ENCODE measurements around the gene CDCA5. TPM values are rescaled to one million over a fixed set of nuclear protein-coding genes. Genes with fewer than 3 reads are reported as not detected.

The CDCA5 gene
- total RNA-seq, 2 experiments from 2014 or later, result 108 TPM

GRCh38 chr11:65111744-65112545 is 28.1 kb upstream of the CDCA5 start, which contains the start of gene TM7SF2:
Gene TM7SF2, plus strand, starts transcription at chr11:65111872. Its CDS starts 144 bp downstream, at chr11:65112016.
- CTCF ChIA-PET, result interaction anchor here (0.8 to 7.4 kb wide), 20 partner anchors 8 to 263 kb away, joined by 3 to 109 read pairs (median 3); partner anchors contain the start of genes ARL2, CAPN1, FAU and MRPL49

GRCh38 chr11:65111159-65111743 is 27.4 kb upstream of the CDCA5 start:
- CTCF ChIA-PET, result interaction anchor here (0.9 to 7.4 kb wide), 18 partner anchors 8 to 249 kb away, joined by 3 to 109 read pairs (median 3); partner anchors contain the start of genes ARL2, CAPN1, DPF2 and FAU
- POLR2A ChIA-PET, result interaction anchor here (0.6 to 3.9 kb wide), 5 partner anchors 10 to 66 kb away, joined by 5 to 17 read pairs (median 9); partner anchors contain the start of genes FAU, MRPL49 and VPS51

More at GRCh38 chr11:65111744-65112545, 28.1 kb upstream of the CDCA5 start, which contains the start of gene TM7SF2:
- POLR2A ChIA-PET, result interaction anchor here (0.6 to 3.9 kb wide), 5 partner anchors 9 to 65 kb away, joined by 5 to 17 read pairs (median 9); partner anchors contain the start of genes FAU, MRPL49 and VPS51

- ChIA-PET CTCF (interaction anchor here (0.5 to 7.4 kb wide), 19 partner anchors 9 to 249 kb away, joined by 3 to 109 read pairs (median 3); partner anchors contain the start of genes CAPN1, DPF2, FAU and MRPL49), POLR2A (interaction anchor here (1.9 to 3.9 kb wide), 3 partner anchors 9 to 14 kb away, joined by 9 to 17 read pairs (median 15); partner anchors contain the start of genes FAU, MRPL49 and VPS51)
These were observed 26.6 kb upstream of the CDCA5 start for GRCh38 chr11:65110354-65110861.

- ChIA-PET POLR2A (interaction anchor here (1.2 to 3.9 kb wide), 3 partner anchors 8 to 12 kb away, joined by 3 to 15 read pairs (median 9); partner anchors contain the start of genes FAU and MRPL49), CTCF (interaction anchor here (0.5 to 7.4 kb wide), 11 partner anchors 10 to 264 kb away, joined by 3 to 109 read pairs (median 4); partner anchors contain the start of genes CAPN1, DPF2, FAU and MRPL49)
These were observed 25.7 kb upstream of the CDCA5 start for GRCh38 chr11:65109231-65110198.

GRCh38 chr11:65108469-65109123 is 24.8 kb upstream of the CDCA5 start:
- POLR2A ChIA-PET, result interaction anchor here (1.2 kb wide), 1 partner anchor 10 kb away, joined by 3 read pairs; no protein-coding TSS in a partner anchor
- CTCF ChIA-PET, result interaction anchor here (1.0 to 7.4 kb wide), 3 partner anchors 8 to 263 kb away, joined by 3 to 109 read pairs (median 7); partner anchors contain the start of genes VPS51 and ZNHIT2

GRCh38 chr11:65107751-65108468 is 24.1 kb upstream of the CDCA5 start:
- ChIA-PET CTCF (interaction anchor here (1.8 to 7.4 kb wide), 2 partner anchors 9 kb away, joined by 7 to 109 read pairs; partner anchors contain the start of genes VPS51 and ZNHIT2), POLR2A (interaction anchor here (1.2 kb wide), 1 partner anchor 10 kb away, joined by 3 read pairs; no protein-coding TSS in a partner anchor)

GRCh38 chr11:65107078-65107477 is 23.2 kb upstream of the CDCA5 start:
- ChIA-PET POLR2A (no interaction called here), CTCF (interaction anchor here (1.8 to 7.4 kb wide), 2 partner anchors 8 to 10 kb away, joined by 7 to 109 read pairs; partner anchors contain the start of genes VPS51 and ZNHIT2)

GRCh38 chr11:65104628-65105027 is 20.8 kb upstream of the CDCA5 start:
- ChIA-PET CTCF (interaction anchor here (10.6 kb wide), 1 partner anchor 6 kb away, joined by 109 read pairs; the partner anchor contains the start of gene TM7SF2), POLR2A (no interaction called here)

- ChIA-PET POLR2A (interaction anchor here (0.6 kb wide), 1 partner anchor 399 kb away, joined by 3 read pairs; no protein-coding TSS in a partner anchor), CTCF (interaction anchor here (2.1 to 10.6 kb wide), 2 partner anchors 7 to 14 kb away, joined by 5 to 109 read pairs; partner anchors contain the start of genes TM7SF2 and ZNHIT2)
These were observed 19.6 kb upstream of the CDCA5 start for GRCh38 chr11:65103476-65103875.

- CTCF ChIA-PET, result interaction anchor here (0.7 to 10.6 kb wide), 5 partner anchors 9 to 209 kb away, joined by 3 to 109 read pairs (median 4); partner anchors contain the start of genes FAU, TM7SF2 and ZNHIT2
These were observed 18.6 kb upstream of the CDCA5 start for GRCh38 chr11:65102142-65103095.

GRCh38 chr11:65100674-65101350 is 17.0 kb upstream of the CDCA5 start:
- POLR2A ChIA-PET, result interaction anchor here (0.6 to 1.2 kb wide), 2 partner anchors 10 to 18 kb away, joined by 8 to 9 read pairs; no protein-coding TSS in a partner anchor
- CTCF ChIA-PET, result interaction anchor here (10.6 kb wide), 1 partner anchor 10 kb away, joined by 109 read pairs; the partner anchor contains the start of gene TM7SF2

More at GRCh38 chr11:65102142-65103095, 18.6 kb upstream of the CDCA5 start:
- POLR2A ChIA-PET, result interaction anchor here (1.2 kb wide), 1 partner anchor 8 kb away, joined by 9 read pairs; no protein-coding TSS in a partner anchor

- POLR2A ChIA-PET, result interaction anchor here (1.0 to 1.7 kb wide), 7 partner anchors 10 to 38 kb away, joined by 3 to 17 read pairs (median 6); partner anchors contain the start of genes CDCA5, FAU, MRPL49 and TM7SF2
- CTCF ChIA-PET, result interaction anchor here (1.1 to 10.6 kb wide), 2 partner anchors 14 to 21 kb away, joined by 4 to 109 read pairs; partner anchors contain the start of genes TM7SF2 and ZNHIT2
These were observed 13.1 kb upstream of the CDCA5 start for GRCh38 chr11:65096926-65097325.

- ChIA-PET CTCF (interaction anchor here (1.1 to 10.6 kb wide), 2 partner anchors 15 to 21 kb away, joined by 4 to 109 read pairs; partner anchors contain the start of genes TM7SF2 and ZNHIT2), POLR2A (interaction anchor here (0.6 to 1.7 kb wide), 10 partner anchors 9 to 218 kb away, joined by 3 to 17 read pairs (median 5); partner anchors contain the start of genes CDCA5, FAU, MRPL49 and TM7SF2)
These were observed 12.3 kb upstream of the CDCA5 start, which contains the start of gene VPS51 for GRCh38 chr11:65095974-65096806. Gene VPS51, plus strand, starts transcription at chr11:65096214. Its CDS starts 37 bp downstream, at chr11:65096251.

All from activated CD8-positive, alpha-beta memory T cell treated with anti-CD3 and anti-CD28 coated beads for 36 hours (primary cell).